ENCODE results near the gene HTR3B.

GRCh38 chr11:113949891-113950290, 45.3 kb downstream of the HTR3B start:
- TF ChIP-seq POLR2A (IDR thresholded peaks at IDR 0.05): no peak
- no peak for TF ChIP-seq POLR2AphosphoS5 (IDR thresholded peaks at IDR 0.05)
- TF ChIP-seq CTCF (IDR thresholded peaks at IDR 0.05): no peak
- TF ChIP-seq EP300 (IDR thresholded peaks at IDR 0.05): no peak
